ENCODE measurements around the gene CPEB3.
"Not testable (repeated sequence)": the region's sequence is repeated elsewhere in the genome, so short reads cannot be mapped to it uniquely, and the experiment has no call there.

Gene CPEB3

GRCh38 chr10:92087750-92088395 is 203.0 kb downstream of the CPEB3 start:
- peak; percentile 54 for DNase-seq

DNA sequence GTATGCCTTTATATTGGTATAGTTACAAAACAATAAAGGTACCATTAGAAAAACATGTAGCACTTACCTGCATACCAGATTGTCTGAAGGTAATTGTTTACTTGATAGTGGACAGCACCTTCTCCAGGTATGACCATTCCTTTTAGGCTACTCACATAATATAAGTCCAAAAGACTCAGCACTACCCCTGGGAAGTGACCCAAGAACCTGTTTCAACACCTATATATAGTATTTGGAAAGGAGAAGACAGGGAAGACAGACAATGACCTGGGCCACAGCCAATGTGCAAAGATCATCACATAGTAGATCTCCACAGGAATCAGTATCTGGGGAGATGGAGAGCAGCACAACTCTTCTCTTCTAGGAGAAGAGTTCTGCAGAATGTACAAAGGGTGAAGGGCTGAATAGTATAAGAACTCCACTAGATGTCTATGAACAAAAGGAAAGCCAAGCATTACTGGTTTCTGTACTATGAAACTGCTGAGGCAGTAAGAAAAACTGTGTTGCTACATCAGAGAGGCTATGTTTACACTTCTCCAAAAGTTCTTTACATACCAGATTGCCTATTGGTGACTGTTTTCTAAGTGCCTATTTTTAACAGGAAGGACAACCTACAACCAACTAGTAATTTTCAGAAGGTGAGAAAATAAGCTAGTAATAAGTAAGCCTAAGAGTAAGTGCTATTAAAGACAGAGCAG is 208.1 kb downstream of the CPEB3 start:
- no peak for DNase-seq

DNA sequence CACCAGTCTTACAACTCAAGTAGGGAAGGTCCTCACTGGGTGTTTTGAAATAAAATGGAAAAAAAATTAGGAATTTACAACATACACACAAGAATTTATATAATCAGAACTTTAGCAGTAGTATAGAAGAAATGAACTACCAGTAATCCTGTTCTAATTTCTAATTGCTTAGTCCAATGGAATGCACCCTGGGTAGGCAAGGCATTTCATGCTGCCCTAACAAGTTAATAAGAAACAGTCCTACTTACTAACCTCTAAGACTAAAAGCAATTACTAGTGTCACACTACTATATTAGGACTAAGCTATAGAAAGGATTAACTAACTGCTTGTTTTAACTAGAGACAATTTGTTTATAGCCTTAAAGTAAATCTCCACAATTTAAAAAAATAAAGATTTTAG is 209.2 kb downstream of the CPEB3 start:
- no peak for DNase-seq

DNA sequence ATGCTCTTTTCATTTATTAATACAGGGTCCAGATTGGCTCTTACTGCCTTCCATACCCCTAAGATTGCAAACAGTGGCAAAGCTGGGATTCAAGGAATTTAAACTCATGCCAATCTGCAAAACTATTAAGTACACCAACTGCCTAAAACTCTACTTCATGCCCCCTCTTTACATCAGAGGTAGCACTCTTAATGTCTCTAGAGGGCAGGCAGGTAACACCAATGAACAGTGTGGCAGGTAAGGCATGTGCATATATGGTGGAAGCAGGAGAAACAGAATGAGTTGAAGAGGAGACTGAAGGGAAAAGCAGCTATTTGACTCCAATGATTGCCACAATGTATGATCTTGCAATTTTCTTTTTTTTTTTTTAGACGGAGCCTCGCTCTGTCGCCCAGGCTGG is 210.6 kb downstream of the CPEB3 start:
- DNase-seq = no peak

- DNase-seq = no peak
These were observed 211.9 kb downstream of the CPEB3 start for GRCh38 chr10:92079003-92079402.

DNA sequence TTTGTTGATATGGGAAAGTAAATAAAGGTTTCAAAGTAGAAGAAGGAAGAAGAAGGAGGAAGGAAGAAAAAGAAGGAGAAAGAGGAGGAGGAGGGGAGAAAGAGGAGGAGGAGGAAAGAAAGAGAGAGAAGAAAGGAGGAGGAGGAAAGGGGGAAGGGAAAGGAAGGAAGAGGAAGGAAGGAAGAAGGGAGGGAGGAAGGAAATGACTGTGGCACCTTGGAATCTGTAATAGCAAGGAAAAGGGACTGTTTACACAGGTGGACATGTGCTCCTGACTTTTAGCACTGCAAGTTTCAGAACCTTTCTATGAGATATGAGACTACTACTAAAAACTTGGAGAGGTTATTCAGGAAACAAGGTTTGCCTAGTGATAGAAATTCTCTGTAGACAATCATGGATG is 214.2 kb downstream of the CPEB3 start:
- no peak for DNase-seq

- no peak for DNase-seq
These were observed 215.0 kb downstream of the CPEB3 start for GRCh38 chr10:92075829-92076228.

- DNase-seq = no peak
These were observed 216.6 kb downstream of the CPEB3 start for GRCh38 chr10:92074126-92074887.

- DNase-seq = no peak
These were observed 222.0 kb downstream of the CPEB3 start for GRCh38 chr10:92068900-92069299.

DNA sequence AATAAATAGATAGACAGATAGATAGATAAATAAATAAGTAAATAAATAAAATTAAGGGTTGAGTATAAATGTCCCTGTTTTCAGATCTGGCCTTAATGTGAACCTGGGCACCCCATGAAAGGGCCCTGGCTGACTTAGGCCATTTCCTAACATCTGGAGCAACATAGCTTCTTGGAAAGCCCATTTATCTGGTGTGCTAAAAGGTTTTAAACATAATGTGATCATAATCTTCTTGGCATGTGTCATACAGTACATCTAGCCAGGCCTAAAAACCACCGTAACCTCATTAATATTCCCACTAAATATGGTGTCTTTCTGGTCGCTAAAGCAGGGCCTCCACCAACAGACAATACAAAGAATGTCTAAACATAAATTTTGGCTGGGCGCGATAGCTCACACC is 224.5 kb downstream of the CPEB3 start:
- no peak for DNase-seq

- no peak for DNase-seq
These were observed 226.4 kb downstream of the CPEB3 start for GRCh38 chr10:92064506-92064905.

- no peak for DNase-seq
These were observed 228.6 kb downstream of the CPEB3 start for GRCh38 chr10:92062273-92062672.

- no peak for DNase-seq
These were observed 236.1 kb downstream of the CPEB3 start for GRCh38 chr10:92054807-92055206.

DNA sequence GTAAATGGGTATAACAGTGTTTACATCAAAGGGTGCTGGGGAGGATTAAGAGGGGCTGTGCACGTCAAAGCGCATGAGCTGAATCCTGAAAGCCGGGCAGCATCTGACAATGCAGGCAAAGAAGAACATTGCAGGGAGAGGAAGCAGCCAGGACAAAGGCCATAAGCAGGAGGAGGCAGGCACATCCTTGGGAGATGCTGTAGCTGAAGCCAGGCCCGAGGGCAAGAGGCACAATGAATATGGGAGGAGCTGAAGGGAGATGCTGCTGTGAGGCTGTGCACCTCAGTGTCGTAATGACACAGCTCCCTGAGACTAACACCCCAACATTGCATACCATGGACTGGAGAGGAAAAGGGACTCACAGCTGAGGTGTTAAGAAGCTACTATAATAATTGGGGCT is 238.1 kb downstream of the CPEB3 start:
- DNase-seq = no peak

DNA sequence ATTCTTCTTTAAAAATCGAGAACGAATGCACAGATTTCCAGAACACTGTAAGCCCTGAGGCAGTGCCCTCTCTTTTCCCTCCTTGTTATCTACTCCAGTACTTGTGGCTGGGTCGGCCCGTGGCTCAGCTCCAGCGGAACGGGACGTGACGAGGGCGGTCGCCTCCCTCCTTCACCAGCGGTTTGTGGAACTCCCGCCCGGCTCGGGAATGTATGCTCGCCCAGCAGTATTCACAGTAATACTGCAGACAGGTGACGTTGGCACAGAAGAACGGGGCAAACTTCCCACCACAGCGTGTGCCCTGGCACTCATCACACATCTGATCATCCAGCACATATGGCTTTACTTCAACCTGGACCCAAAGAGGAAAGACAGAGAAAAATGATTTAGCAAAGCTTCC is 238.8 kb downstream of the CPEB3 start:
- no peak for DNase-seq

DNA sequence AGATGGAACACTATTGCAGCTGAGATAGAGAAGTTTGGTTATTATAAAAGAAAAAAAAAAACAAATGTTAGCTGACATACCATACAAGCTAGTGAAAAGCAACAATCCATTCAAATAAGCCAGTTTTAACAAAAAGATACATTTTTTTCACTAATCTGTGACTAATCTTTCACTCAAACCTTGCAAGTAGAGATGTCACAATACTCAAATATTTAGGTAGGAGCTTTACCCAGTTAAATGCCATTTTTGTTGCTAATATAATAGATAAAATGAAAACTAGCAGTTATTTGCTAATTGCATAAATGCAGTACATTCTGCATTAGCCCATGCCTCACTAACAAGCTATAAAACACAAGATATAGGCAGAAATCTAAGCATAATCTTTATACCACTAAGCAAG is 243.7 kb downstream of the CPEB3 start:
- no peak for DNase-seq

DNA sequence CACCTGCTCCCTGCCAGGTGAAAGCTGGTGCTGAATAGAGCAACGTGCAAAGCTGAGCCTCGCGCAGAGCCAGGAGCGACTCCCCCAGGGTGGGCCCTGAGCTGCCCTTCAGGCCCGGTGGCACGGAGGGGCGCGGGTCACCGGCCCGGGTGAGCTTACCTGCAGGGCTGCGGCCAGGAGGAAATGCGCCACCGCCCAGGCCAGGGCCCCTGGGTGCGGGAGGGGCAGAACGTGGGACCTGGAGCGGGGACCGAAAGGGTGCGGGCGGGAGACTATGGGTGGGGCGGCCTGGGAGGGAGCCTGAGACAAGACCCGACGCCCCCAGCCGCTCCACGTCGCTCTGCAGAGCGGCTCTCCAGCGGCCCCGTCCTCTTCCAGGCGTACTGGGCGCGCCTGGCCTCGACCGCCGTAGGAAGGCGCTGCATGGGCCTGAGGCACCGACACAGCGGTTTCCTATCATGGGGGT is 245.2 kb downstream of the CPEB3 start:
- DNase-seq = no peak

DNA sequence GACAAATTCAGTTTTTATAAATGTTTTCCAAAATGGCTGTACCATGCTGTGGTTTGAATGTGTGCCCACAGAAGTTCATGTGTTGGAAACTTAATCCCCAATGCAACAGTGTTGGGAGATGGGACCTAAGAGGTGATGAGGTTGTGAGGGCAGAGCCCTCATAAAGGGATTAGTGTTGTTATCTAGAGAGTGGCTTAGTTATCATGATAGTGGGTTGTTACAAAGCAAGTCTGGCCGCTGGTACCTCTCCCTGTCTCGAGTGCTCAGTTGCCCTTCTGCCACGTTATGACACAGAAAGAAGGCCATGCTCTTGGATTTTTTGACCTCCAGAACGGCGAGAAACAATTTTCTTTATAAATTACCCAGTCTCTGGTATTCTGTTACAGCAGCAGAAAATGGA is 248.3 kb downstream of the CPEB3 start:
- DNase-seq = no peak

DNA sequence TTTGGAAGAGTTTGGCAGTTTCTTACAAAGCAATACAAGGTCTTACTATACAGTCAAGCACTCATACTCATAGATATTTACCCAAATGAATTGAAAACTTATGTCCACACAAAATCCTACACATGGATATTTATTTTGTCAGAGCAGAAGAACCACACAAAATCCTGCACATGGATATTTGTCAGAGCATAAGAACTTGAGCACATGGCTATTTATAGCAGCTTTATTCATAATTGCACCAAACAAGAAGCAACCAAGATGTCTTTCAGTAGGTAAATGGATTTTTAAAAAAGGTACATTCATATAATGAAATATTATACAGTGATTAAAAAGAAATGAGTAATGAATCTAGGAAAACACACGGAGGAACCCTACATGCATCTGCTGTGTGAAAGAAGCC is 251.9 kb downstream of the CPEB3 start:
- DNase-seq = no peak

GRCh38 chr10:92033070-92033469 is 257.8 kb downstream of the CPEB3 start:
- not testable (repeated sequence) for DNase-seq

DNA sequence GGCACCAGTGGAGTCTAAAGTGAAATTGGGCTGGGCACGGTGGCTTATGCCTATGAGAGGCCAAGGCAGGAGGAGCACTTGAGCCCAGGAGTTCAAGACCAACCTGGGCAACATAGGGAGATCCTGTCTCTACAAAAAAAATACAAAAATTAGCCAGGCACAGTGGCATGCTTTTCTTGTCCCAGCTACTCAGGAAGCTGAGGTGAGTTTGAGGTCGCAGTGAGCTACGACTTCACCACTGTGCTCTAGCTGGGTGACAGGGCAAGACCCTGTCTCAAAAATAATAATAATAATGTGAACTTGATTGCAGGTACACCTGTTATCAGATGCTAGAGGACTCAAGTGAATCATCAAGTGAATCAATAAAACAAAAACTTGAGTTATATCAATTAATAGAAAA is 259.3 kb downstream of the CPEB3 start:
- DNase-seq = no peak

DNA sequence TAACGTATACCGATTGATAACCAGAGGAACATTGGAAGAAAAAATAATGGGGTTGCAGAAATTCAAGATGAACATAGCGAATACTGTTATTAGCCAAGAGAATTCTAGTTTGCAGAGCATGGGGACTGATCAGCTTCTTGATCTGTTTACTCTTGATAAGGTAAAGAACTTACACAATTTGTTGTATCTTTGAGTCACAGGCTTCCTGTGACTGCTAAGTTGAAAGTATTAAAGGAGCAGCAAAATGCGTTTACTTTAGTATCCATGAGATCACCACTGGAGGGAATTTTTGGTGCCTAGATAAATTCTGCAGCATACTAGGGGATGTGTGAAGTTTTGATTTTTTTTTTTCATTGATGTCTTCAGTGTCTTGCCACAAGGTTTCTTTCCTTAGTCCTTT is 263.7 kb downstream of the CPEB3 start:
- DNase-seq = no peak

DNA sequence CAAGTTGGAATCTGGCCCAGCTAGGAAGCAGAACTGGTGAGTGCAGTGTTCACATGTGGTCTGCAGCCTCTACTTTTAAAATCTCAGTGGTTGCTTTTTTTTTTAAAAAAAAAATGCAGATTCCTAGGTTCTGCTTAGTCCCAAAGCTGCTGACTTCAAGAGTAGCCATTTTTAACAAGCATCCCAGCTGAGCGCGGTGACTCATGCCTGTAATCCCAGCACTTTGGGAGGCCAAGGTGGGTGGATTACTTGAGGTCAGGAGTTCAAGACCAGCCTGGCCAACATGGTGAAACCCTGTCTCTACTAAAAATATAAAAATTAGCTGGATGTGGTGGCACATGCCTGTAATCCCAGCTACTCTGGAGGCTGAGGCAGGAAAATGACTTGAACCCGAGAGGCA is 265.5 kb downstream of the CPEB3 start:
- not testable (repeated sequence) for DNase-seq

- no peak for DNase-seq
These were observed 266.2 kb downstream of the CPEB3 start for GRCh38 chr10:92024700-92025099.

Measured in stimulated activated CD4-positive, alpha-beta T cell treated with anti-CD3 and anti-CD28 coated beads, Interleukin-4, amount 100 ng/mL, for 24 hours (primary cell).